IMR-90 (cell line): ENCODE results near the gene FCRL6. TPM values are rescaled to one million over a fixed set of nuclear protein-coding genes. Genes with fewer than 3 reads are reported as not detected.
A peak's percentile ranks its signal among the peaks of the same experiment; 100 is the strongest.

Experiments used
- ATAC-seq: fragments of 200-7000 bp; cut with Tn5 transposase; 2 replicates; pipeline ENCODE4 v1.9.1; 2020; ENCODE audit warnings: low read depth, mild to moderate bottlenecking, moderate library complexity
- BruUV-seq: library from RNA; stranded (reverse); fragments of 400-500 nt; replicated peaks from 2 replicates; lab custom pipeline; 2021; lab: Mats Ljungman, UMichigan
- CTCF ChIA-PET: fragments of 300-600 bp; formaldehyde crosslinking; extraction: SDS; loops from one replicate; lab custom pipeline; 2021; ENCODE audit warnings: antibody characterized with exemption; lab: Yijun Ruan, JAX
- POLR2A ChIA-PET: fragments of 300-600 bp; sonication (Branson Sonifier 250); formaldehyde crosslinking; loops from one replicate; lab custom pipeline; 2022; ENCODE audit warnings: antibody characterized with exemption; ENCODE audit not compliant: unreplicated experiment; lab: Charles Lee
- DNase-seq: peaks from one replicate; pipeline ENCODE4 v3.0.0; 2013
- H2AFZ ChIP-seq: replicated peaks from 2 replicates; pipeline ENCODE3; 2013; ENCODE audit warnings: low read length, mild to moderate bottlenecking; ENCODE audit not compliant: poor library complexity
- H2AK5ac ChIP-seq: 2 replicates; pipeline ENCODE4 v1.6.1; 2013; ENCODE audit warnings: low read depth, low read length, inconsistent platforms
- H2AK9ac ChIP-seq: replicated peaks from 2 replicates; pipeline ENCODE3; 2013; ENCODE audit warnings: mild to moderate bottlenecking, low read depth, low read length, moderate library complexity; ENCODE audit not compliant: poor library complexity
- H2BK120ac ChIP-seq: 2 replicates; pipeline ENCODE4 v1.6.1; 2013; ENCODE audit warnings: low read depth, low read length, inconsistent platforms
- H2BK15ac ChIP-seq: 3 replicates; pipeline ENCODE4 v1.6.1; 2013; ENCODE audit warnings: low read depth, low read length, inconsistent platforms
- H2BK20ac ChIP-seq: 2 replicates; pipeline ENCODE4 v1.6.1; 2013; ENCODE audit warnings: low read depth, mild to moderate bottlenecking, inconsistent platforms, low read length, moderate library complexity
- H2BK5ac ChIP-seq: 2 replicates; pipeline ENCODE4 v1.6.1; 2013; ENCODE audit warnings: mild to moderate bottlenecking, low read depth, low read length, inconsistent platforms; ENCODE audit not compliant: poor library complexity, severe bottlenecking
- H3K14ac ChIP-seq: replicated peaks from 2 replicates; pipeline ENCODE4 v1.6.1; 2013; ENCODE audit warnings: low read depth, low read length, inconsistent platforms
- H3K18ac ChIP-seq: 2 replicates; pipeline ENCODE4 v1.6.1; 2013; ENCODE audit warnings: low read depth, low read length, control low read depth
- H3K23ac ChIP-seq: 2 replicates; pipeline ENCODE4 v1.6.1; 2013; ENCODE audit warnings: low read depth, low read length, inconsistent platforms
- H3K27ac ChIP-seq: 2 replicates; pipeline ENCODE4 v1.5.1; 2013; ENCODE audit warnings: mild to moderate bottlenecking, control low read depth, low read length; ENCODE audit not compliant: insufficient read depth
- H3K27me3 ChIP-seq: 2 replicates; pipeline ENCODE4 v1.6.1; 2013; ENCODE audit warnings: low read length; ENCODE audit not compliant: control insufficient read depth, insufficient read depth
- H3K36me3 ChIP-seq: 2 replicates; pipeline ENCODE4 v1.6.1; 2013; ENCODE audit warnings: low read length, mixed read lengths; ENCODE audit not compliant: control insufficient read depth, insufficient read depth
- H3K4ac ChIP-seq: 2 replicates; pipeline ENCODE4 v1.6.1; 2013; ENCODE audit warnings: low read depth, low read length, inconsistent platforms
- H3K4me1 ChIP-seq: 2 replicates; pipeline ENCODE4 v1.6.1; 2013; ENCODE audit warnings: low read length, mixed read lengths; ENCODE audit not compliant: control insufficient read depth, insufficient read depth
- H3K4me2 ChIP-seq: 2 replicates; pipeline ENCODE4 v1.6.1; 2013; ENCODE audit warnings: low read depth, mild to moderate bottlenecking, control low read depth, low read length, moderate library complexity
- H3K4me3 ChIP-seq: 2 replicates; pipeline ENCODE4 v1.5.1; 2013; ENCODE audit warnings: low read depth, mild to moderate bottlenecking, control low read depth, low read length, moderate library complexity; ENCODE audit not compliant: insufficient read depth
- H3K56ac ChIP-seq: 2 replicates; pipeline ENCODE4 v1.6.1; 2013; ENCODE audit warnings: low read length, inconsistent platforms; ENCODE audit not compliant: insufficient read depth; ENCODE audit errors: extremely low read depth
- H3K79me1 ChIP-seq, 2 experiments: 2 replicates each; pipeline ENCODE4 v1.6.1; 2013; ENCODE audit warnings: low read length in 2 of 2, inconsistent platforms in 1 of 2, low read depth in 1 of 2
- H3K9ac ChIP-seq: 2 replicates; pipeline ENCODE4 v1.6.1; 2013; ENCODE audit warnings: low read depth, low read length, control low read depth
- H3K9me1 ChIP-seq: 2 replicates; pipeline ENCODE4 v1.6.1; 2013; ENCODE audit warnings: low read length, inconsistent platforms; ENCODE audit not compliant: insufficient read depth
- H3K9me3 ChIP-seq: 2 replicates; pipeline ENCODE4 v1.6.1; 2013; ENCODE audit warnings: low read length; ENCODE audit not compliant: control insufficient read depth, insufficient read depth
- H4K20me1 ChIP-seq: 2 replicates; pipeline ENCODE4 v1.6.1; 2013; ENCODE audit warnings: low read length, inconsistent platforms; ENCODE audit not compliant: insufficient read depth
- H4K5ac ChIP-seq: 2 replicates; pipeline ENCODE4 v1.6.1; 2013; ENCODE audit warnings: mild to moderate bottlenecking, low read depth, low read length, control low read depth
- H4K8ac ChIP-seq, 2 experiments: 2 replicates each; pipeline ENCODE4 v1.6.1; 2013; ENCODE audit warnings: low read depth in 2 of 2, low read length in 2 of 2, control low read depth in 1 of 2, inconsistent platforms in 1 of 2
- H4K91ac ChIP-seq: 2 replicates; pipeline ENCODE4 v1.6.1; 2013; ENCODE audit warnings: low read depth, low read length, inconsistent platforms; ENCODE audit not compliant: insufficient read depth
- BHLHE40 ChIP-seq: fragments of 150-350 bp; IDR thresholded peaks from 2 replicates; pipeline ENCODE4 v1.6.1; 2016; ENCODE audit warnings: mild to moderate bottlenecking, low read depth, low read length
- CEBPB ChIP-seq: IDR thresholded peaks from 2 replicates; pipeline ENCODE4 v1.6.1; 2012; ENCODE audit warnings: low read depth, low read length, improper control_type of control experiment
- CHD1 ChIP-seq: IDR thresholded peaks from 2 replicates; pipeline ENCODE4 v1.6.1; 2012; ENCODE audit warnings: low read depth, low read length, improper control_type of control experiment
- FOS ChIP-seq: fragments of 150-350 bp; IDR thresholded peaks from 2 replicates; pipeline ENCODE4 v1.6.1; 2016; ENCODE audit warnings: low read depth, low read length
- MAFK ChIP-seq: IDR thresholded peaks from 2 replicates; pipeline ENCODE4 v1.6.1; 2012; ENCODE audit warnings: low read depth, low read length, improper control_type of control experiment
- MAZ ChIP-seq: IDR thresholded peaks from 2 replicates; pipeline ENCODE4 v1.6.1; 2012; ENCODE audit warnings: low read depth, mild to moderate bottlenecking, low read length, improper control_type of control experiment, moderate library complexity, borderline replicate concordance
- MXI1 ChIP-seq: IDR thresholded peaks from 2 replicates; pipeline ENCODE4 v1.6.1; 2012; ENCODE audit warnings: low read depth, mild to moderate bottlenecking, low read length, moderate library complexity, borderline replicate concordance
- NFE2L2 ChIP-seq: fragments of 150-350 bp; IDR thresholded peaks from 2 replicates; pipeline ENCODE4 v1.6.1; 2016; ENCODE audit warnings: low read depth, mild to moderate bottlenecking, low read length
- POLR2A ChIP-seq: IDR thresholded peaks from 2 replicates; pipeline ENCODE4 v1.6.1; 2012; ENCODE audit warnings: mild to moderate bottlenecking, low read depth, low read length
- RAD21 ChIP-seq: IDR thresholded peaks from 2 replicates; pipeline ENCODE4 v1.6.1; 2012; ENCODE audit warnings: low read length, improper control_type of control experiment
- RFX5 ChIP-seq: IDR thresholded peaks from 2 replicates; pipeline ENCODE4 v1.8.0; 2012; ENCODE audit warnings: low read depth, mild to moderate bottlenecking, low read length, moderate library complexity
- SMC3 ChIP-seq: fragments of 150-350 bp; IDR thresholded peaks from 2 replicates; pipeline ENCODE4 v1.6.1; 2016; ENCODE audit warnings: low read depth, mild to moderate bottlenecking, antibody characterized with exemption, low read length, moderate library complexity
- WGBS, 2 experiments: methylation state at CpG; one replicate each; pipeline versions ENCODE4 v1.1.5 to v1.1.7; 2013; ENCODE audit warnings: missing lambda C conversion rate in 2 of 2; ENCODE audit not compliant: insufficient read length in 1 of 2; ENCODE audit errors: extremely low coverage in 2 of 2; 5-methylcytosine and 5-hydroxymethylcytosine counted together
- dilution Hi-C: fragments of 300-500 bp; cut with HindIII; formaldehyde crosslinking; loops from one replicate; pipeline ENCODE4 v1.14.3; 2018; ENCODE audit warnings: low sequenced_read_pairs; ENCODE audit not compliant: unreplicated experiment
- in situ Hi-C: fragments of 300-500 bp; cut with MboI; formaldehyde crosslinking; loops from 3 replicates; pipeline ENCODE4 v1.14.3; 2019; ENCODE audit warnings: low sequenced_read_pairs, inconsistent platforms, mixed read lengths
- intact Hi-C: fragments of 100-400 bp; cut with micrococcal nuclease; formaldehyde crosslinking; loops from 2 replicates; pipeline ENCODE4 v1.10.0; 2022
- polyA plus RNA-seq, 3 experiments: library from polyadenylated mRNA; depleted of rRNA; stranded (reverse); fragments of >200 nt; gene quantifications; 2 replicates each; pipeline ENCODE4 v1.2.3, GENCODE V29; 2012; ENCODE audit warnings: low replicate concordance in 1 of 3
- total RNA-seq: library from RNA; depleted of rRNA; stranded (reverse); fragments of >200 nt; gene quantifications from 2 replicates; pipeline ENCODE4 v1.2.3, GENCODE V29; 2012
- TF ChIP-seq, protein P1 (sequence below): fragments of 150-350 bp; IDR thresholded peaks from 2 replicates; pipeline ENCODE4 v1.6.1; 2017; ENCODE audit warnings: mild to moderate bottlenecking, antibody characterized with exemption, low read length, low read depth
- TF ChIP-seq, protein P2 (sequence below): fragments of 150-350 bp; IDR thresholded peaks from 2 replicates; pipeline ENCODE4 v1.6.1; 2016; ENCODE audit warnings: low read depth, mild to moderate bottlenecking, low read length, moderate library complexity, borderline replicate concordance
- TF ChIP-seq, protein P3 (sequence below): conservative IDR thresholded peaks from 2 replicates; pipeline ENCODE4 v1.5.1; 2012; ENCODE audit warnings: mild to moderate bottlenecking, low read depth, low read length, improper control_type of control experiment

Gene FCRL6
- total and polyA plus RNA-seq, 2 of the 4 experiments (the other 2 are of a cell fraction) = not detected

DNA sequence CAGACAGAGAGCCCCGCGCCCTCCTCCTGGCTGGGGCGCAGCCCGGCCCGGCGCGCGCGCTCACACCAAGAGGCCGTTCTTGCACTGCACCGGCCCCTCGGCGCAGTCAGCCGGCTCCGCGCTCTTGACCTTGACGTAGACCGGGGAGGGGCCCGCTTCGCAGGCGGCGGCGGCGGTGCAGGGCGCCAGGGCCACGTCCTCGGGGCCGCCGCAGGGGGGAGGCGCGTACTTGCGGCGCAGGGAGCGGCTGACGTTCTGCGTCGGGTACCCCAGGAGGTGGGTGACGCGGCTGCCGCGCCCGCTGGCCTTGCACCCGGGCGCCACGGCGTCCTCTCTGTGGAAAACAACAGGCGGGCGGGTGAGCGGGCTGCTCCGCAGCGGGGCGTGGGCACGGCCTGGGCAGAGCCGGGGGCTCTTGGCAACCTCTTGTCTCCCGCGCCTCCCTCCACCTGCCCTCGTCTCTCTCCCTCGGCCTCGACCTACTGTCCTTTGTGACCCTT, 52.6 kb downstream of the FCRL6 start:
- Histone ChIP-seq H4K5ac (peak overlapping the region; percentile 87), H2BK5ac (peak overlapping the region; percentile 70), H3K79me1 (peaks cover 0 to 13% of the 10 kb centered on the region in 2 experiments; a peak in 2 of 4 replicates), H2BK120ac (peak overlapping the region; percentile 53; the same call in 1 of the 2 replicates), H2AK5ac (peak overlapping the region; percentile 83), H3K9ac (peak overlapping the region; percentile 82), H3K14ac (peak overlapping the region; percentile 89), H3K23ac (peak overlapping the region; percentile 35; the same call in 1 of the 2 replicates), H3K56ac (peak overlapping the region; percentile 47; the same call in 1 of the 2 replicates), H2BK15ac (0 out of 3 replicates have a peak overlapping the region, but pooled peaks have one; percentile 8), H3K18ac (peak overlapping the region; percentile 39), H4K8ac (peak overlapping the region; percentile 93 to 97), H4K20me1 (no peaks in the 10 kb centered on the region), H3K4me1 (peaks cover 4% of the 10 kb centered on the region), H2BK20ac (no peak overlapping the region), H3K4me2 (peak overlapping the region; percentile 88), H3K27ac (peak overlapping the region; percentile 75), H3K27me3 (no peaks in the 10 kb centered on the region), H3K9me3 (no peaks in the 10 kb centered on the region), H2AFZ (peak overlapping the region; percentile 90), H4K91ac (peak overlapping the region; percentile 91), H3K36me3 (no peaks in the 10 kb centered on the region), H3K4ac (peak overlapping the region; percentile 88), H3K4me3 (peak overlapping the region; percentile 62), H2AK9ac (peak overlapping the region; percentile 70), H3K9me1 (peaks cover 8% of the 10 kb centered on the region)
- TF ChIP-seq MAZ = peak; percentile 42; the same call in 1 of the 2 replicates
- no peak for TF ChIP-seq SMC3
- TF ChIP-seq MXI1 = peak; percentile 68; the same call in 1 of the 2 replicates
- no peak for TF ChIP-seq NFE2L2
- TF ChIP-seq, protein P1, sequence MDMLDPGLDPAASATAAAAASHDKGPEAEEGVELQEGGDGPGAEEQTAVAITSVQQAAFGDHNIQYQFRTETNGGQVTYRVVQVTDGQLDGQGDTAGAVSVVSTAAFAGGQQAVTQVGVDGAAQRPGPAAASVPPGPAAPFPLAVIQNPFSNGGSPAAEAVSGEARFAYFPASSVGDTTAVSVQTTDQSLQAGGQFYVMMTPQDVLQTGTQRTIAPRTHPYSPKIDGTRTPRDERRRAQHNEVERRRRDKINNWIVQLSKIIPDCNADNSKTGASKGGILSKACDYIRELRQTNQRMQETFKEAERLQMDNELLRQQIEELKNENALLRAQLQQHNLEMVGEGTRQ = no peak
- TF ChIP-seq FOS = 0 out of 2 replicates have a peak, but pooled peaks have one; percentile 6
- TF ChIP-seq RFX5 = no peak
- TF ChIP-seq CEBPB = no peak
- TF ChIP-seq, protein P2, sequence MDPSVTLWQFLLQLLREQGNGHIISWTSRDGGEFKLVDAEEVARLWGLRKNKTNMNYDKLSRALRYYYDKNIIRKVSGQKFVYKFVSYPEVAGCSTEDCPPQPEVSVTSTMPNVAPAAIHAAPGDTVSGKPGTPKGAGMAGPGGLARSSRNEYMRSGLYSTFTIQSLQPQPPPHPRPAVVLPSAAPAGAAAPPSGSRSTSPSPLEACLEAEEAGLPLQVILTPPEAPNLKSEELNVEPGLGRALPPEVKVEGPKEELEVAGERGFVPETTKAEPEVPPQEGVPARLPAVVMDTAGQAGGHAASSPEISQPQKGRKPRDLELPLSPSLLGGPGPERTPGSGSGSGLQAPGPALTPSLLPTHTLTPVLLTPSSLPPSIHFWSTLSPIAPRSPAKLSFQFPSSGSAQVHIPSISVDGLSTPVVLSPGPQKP = no peak
- TF ChIP-seq, protein P3, sequence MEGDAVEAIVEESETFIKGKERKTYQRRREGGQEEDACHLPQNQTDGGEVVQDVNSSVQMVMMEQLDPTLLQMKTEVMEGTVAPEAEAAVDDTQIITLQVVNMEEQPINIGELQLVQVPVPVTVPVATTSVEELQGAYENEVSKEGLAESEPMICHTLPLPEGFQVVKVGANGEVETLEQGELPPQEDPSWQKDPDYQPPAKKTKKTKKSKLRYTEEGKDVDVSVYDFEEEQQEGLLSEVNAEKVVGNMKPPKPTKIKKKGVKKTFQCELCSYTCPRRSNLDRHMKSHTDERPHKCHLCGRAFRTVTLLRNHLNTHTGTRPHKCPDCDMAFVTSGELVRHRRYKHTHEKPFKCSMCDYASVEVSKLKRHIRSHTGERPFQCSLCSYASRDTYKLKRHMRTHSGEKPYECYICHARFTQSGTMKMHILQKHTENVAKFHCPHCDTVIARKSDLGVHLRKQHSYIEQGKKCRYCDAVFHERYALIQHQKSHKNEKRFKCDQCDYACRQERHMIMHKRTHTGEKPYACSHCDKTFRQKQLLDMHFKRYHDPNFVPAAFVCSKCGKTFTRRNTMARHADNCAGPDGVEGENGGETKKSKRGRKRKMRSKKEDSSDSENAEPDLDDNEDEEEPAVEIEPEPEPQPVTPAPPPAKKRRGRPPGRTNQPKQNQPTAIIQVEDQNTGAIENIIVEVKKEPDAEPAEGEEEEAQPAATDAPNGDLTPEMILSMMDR = no peak
- no peak for TF ChIP-seq MAFK
- TF ChIP-seq CHD1 = no peak
- no peak for TF ChIP-seq BHLHE40
- peak; percentile 71 for TF ChIP-seq POLR2A
- TF ChIP-seq RAD21 = peak; percentile 10; the same call in 1 of the 2 replicates
- WGBS, 2 experiments = 2% methylated on average over 54 of the region's 59 CpGs; no CpG with 5 or more reads in 1 of the 2 experiments
- dilution Hi-C loops (no loop called here), intact Hi-C loops (loop anchor here (2.0 kb wide), 1 partner anchor 70 kb away; the partner anchor contains the start of gene TAGLN2), in situ Hi-C loops (no loop called here)
- ATAC-seq (peak; percentile 95), DNase-seq (peak; percentile 77)
- no TSS peak for BruUV-seq
- CTCF ChIA-PET = interaction anchor here (0.6 to 1.5 kb wide), 5 partner anchors 22 to 65 kb away, joined by 3 to 4 read pairs (median 3); no protein-coding TSS in a partner anchor
- POLR2A ChIA-PET = no interaction called here
